Activated CD8-positive, alpha-beta memory T cell treated with anti-CD3 and anti-CD28 coated beads for 1 hour (primary cell): ENCODE data around the gene ENO4.

Experiments
- DNase-seq, 2 donors: peaks; one replicate each; pipeline ENCODE4 v3.0.0-alpha.2; 2020; ENCODE audit warnings: low read depth in 1 of 2; ENCODE audit errors: extremely low read depth in 1 of 2

ENO4 gene

GRCh38 chr10:116828116-116828515 lies 21.2 kb upstream of the ENO4 start:
- no peak for DNase-seq

- no peak for DNase-seq
These were observed 19.6 kb upstream of the ENO4 start for GRCh38 chr10:116829711-116830110.

GRCh38 chr10:116831086-116831485 lies 18.2 kb upstream of the ENO4 start:
- DNase-seq, result no peak

- DNase-seq, result no peak
These were observed 17.5 kb upstream of the ENO4 start for GRCh38 chr10:116831790-116832189.

GRCh38 chr10:116833986-116834985 lies 15.0 kb upstream of the ENO4 start:
- no peak for DNase-seq

- DNase-seq, result no peak
These were observed 13.6 kb upstream of the ENO4 start for GRCh38 chr10:116835658-116836057.

- DNase-seq, result no peak
These were observed 13.2 kb upstream of the ENO4 start for GRCh38 chr10:116836083-116836482.

GRCh38 chr10:116836902-116837523 lies 12.3 kb upstream of the ENO4 start:
- DNase-seq, result no peak

GRCh38 chr10:116838143-116838725 lies 11.1 kb upstream of the ENO4 start:
- no peak for DNase-seq

- no peak for DNase-seq
These were observed 8.8 kb upstream of the ENO4 start for GRCh38 chr10:116840389-116841075.

- no peak for DNase-seq
These were observed 3.5 kb upstream of the ENO4 start for GRCh38 chr10:116845823-116846222.

GRCh38 chr10:116848032-116848943 lies 1.0 kb upstream of the ENO4 start:
- DNase-seq, result no peak

- DNase-seq, result no peak
These were observed 403 bp upstream of the ENO4 start for GRCh38 chr10:116848944-116849247.

GRCh38 chr10:116850058-116850611 lies 836 bp downstream of the ENO4 start:
- no peak for DNase-seq

- DNase-seq, result no peak
These were observed 2.9 kb downstream of the ENO4 start for GRCh38 chr10:116852246-116852645.

GRCh38 chr10:116853287-116853686 lies 4.0 kb downstream of the ENO4 start:
- no peak for DNase-seq

- no peak for DNase-seq
These were observed 4.4 kb downstream of the ENO4 start for GRCh38 chr10:116853701-116854100.

GRCh38 chr10:116857156-116857555 lies 7.9 kb downstream of the ENO4 start:
- DNase-seq, result no peak

GRCh38 chr10:116861796-116862195 lies 12.5 kb downstream of the ENO4 start:
- DNase-seq, result no peak

- no peak for DNase-seq
These were observed 15.1 kb downstream of the ENO4 start for GRCh38 chr10:116864436-116864835.
